Suprapubic skin (tissue), 4 donors: Measurements from ENCODE around the gene TTC39A. TPM values are rescaled to one million over a fixed set of nuclear protein-coding genes. Genes with fewer than 3 reads are reported as not detected.

Experiments
- DNase-seq, 2 donors: peaks; one replicate each; pipeline ENCODE4 v3.0.0-alpha.2; 2019; ENCODE audit warnings: low spot score in 2 of 2
- H3K27ac ChIP-seq: fragments of 200-600 bp; sonication (generic); one replicate; pipeline ENCODE4 v1.5.1; 2019
- H3K27me3 ChIP-seq: fragments of 200-600 bp; sonication (generic); one replicate; pipeline ENCODE4 v1.5.1; 2019
- H3K36me3 ChIP-seq: fragments of 200-600 bp; sonication (generic); one replicate; pipeline ENCODE4 v1.5.1; 2019
- H3K4me1 ChIP-seq: fragments of 200-600 bp; sonication (generic); one replicate; pipeline ENCODE4 v1.5.1; 2019
- H3K4me3 ChIP-seq: fragments of 200-600 bp; sonication (generic); one replicate; pipeline ENCODE4 v1.5.1; 2019; ENCODE audit warnings: mild to moderate bottlenecking
- H3K9me3 ChIP-seq: fragments of 200-600 bp; sonication (generic); one replicate; pipeline ENCODE4 v1.5.1; 2019
- EP300 ChIP-seq: sonication (generic); formaldehyde crosslinking; IDR thresholded peaks from one replicate; pipeline ENCODE4 v1.6.1; 2017; ENCODE audit warnings: antibody characterized with exemption
- POLR2A ChIP-seq, 2 donors: fragments of 450-650 bp; IDR thresholded peaks; one replicate each; pipeline ENCODE4 v1.6.1; 2017; ENCODE audit warnings: antibody characterized with exemption in 2 of 2, mild to moderate bottlenecking in 2 of 2, moderate library complexity in 2 of 2
- POLR2AphosphoS5 ChIP-seq, 3 donors: sonication (generic); formaldehyde crosslinking; IDR thresholded peaks; one replicate each; pipeline ENCODE4 v1.6.1; 2017; ENCODE audit warnings: antibody characterized with exemption in 3 of 3
- WGBS: methylation state at CpG from one replicate; pipeline ENCODE4 v1.1.5; 2018; 5-methylcytosine and 5-hydroxymethylcytosine counted together
- total RNA-seq, 4 donors: library from RNA; depleted of rRNA; stranded (reverse); fragments of >200 nt; gene quantifications; one replicate each; pipeline ENCODE4 v1.1.0, GENCODE V29; 2016
- TF ChIP-seq, protein P1 (sequence below), 2 donors: fragments of 200-600 bp in 1 of 2; fragments of 450-650 bp in 1 of 2; sonication (generic) in 1 of 2; IDR thresholded peaks; one replicate each; pipeline ENCODE4 v1.5.1; 2016 to 2019; ENCODE audit warnings: antibody characterized with exemption in 2 of 2, mild to moderate bottlenecking in 1 of 2, moderate library complexity in 1 of 2

TTC39A gene
- total RNA-seq, 4 donors from 2014 or later: 9.4 to 16.3 (median 13.1) TPM

DNA sequence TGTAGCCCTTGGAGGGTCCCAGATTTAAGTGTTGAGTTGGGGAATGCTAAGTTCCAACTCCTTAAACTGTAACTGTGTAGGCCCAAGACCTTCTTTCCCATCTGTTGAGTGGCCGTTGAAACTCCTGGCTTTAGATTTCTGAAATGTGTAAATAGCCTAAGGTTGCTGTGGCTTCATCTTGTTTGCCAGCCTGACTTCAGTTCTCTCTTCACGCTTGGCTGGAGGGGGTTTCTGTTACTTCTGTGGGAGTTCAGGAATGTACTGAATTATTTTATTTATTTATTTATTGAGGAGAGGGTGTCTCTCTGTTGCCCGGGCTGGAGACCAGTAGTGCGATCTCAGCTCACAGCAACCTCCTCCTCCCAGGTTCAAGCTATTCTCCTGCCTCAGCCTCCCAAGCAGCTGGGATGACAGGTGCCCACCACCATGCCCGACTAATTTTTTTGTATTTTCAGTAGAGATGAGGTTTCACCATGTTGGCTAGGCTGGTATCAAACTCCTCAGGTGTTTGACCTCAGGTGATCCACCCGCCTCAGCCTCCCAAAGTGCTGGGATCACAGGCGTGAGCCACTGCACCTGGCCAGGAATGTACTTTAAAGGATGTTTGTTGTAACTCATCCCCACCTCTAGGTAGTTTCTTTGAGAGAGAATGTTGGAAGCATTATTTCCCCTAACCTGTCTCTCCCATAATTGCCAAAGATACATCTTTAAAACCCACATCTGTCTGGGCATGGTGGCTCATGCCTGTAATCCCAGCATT, 5.9 kb downstream of the TTC39A start:
- Histone ChIP-seq H3K27ac (no peak overlapping the region), H3K36me3 (no peaks in the 10 kb centered on the region), H3K4me3 (no peak overlapping the region), H3K27me3 (no peaks in the 10 kb centered on the region), H3K9me3 (no peaks in the 10 kb centered on the region), H3K4me1 (peaks cover 6% of the 10 kb centered on the region)
- no peak for DNase-seq
- TF ChIP-seq POLR2AphosphoS5 (IDR thresholded peaks at IDR 0.05): no peak
- TF ChIP-seq POLR2A (IDR thresholded peaks at IDR 0.05): no peak
- TF ChIP-seq, protein P1, sequence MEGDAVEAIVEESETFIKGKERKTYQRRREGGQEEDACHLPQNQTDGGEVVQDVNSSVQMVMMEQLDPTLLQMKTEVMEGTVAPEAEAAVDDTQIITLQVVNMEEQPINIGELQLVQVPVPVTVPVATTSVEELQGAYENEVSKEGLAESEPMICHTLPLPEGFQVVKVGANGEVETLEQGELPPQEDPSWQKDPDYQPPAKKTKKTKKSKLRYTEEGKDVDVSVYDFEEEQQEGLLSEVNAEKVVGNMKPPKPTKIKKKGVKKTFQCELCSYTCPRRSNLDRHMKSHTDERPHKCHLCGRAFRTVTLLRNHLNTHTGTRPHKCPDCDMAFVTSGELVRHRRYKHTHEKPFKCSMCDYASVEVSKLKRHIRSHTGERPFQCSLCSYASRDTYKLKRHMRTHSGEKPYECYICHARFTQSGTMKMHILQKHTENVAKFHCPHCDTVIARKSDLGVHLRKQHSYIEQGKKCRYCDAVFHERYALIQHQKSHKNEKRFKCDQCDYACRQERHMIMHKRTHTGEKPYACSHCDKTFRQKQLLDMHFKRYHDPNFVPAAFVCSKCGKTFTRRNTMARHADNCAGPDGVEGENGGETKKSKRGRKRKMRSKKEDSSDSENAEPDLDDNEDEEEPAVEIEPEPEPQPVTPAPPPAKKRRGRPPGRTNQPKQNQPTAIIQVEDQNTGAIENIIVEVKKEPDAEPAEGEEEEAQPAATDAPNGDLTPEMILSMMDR (IDR thresholded peaks at IDR 0.05): no peak
- no peak for TF ChIP-seq EP300
- WGBS: 87% methylated on average over 7 of the region's 7 CpGs

DNA sequence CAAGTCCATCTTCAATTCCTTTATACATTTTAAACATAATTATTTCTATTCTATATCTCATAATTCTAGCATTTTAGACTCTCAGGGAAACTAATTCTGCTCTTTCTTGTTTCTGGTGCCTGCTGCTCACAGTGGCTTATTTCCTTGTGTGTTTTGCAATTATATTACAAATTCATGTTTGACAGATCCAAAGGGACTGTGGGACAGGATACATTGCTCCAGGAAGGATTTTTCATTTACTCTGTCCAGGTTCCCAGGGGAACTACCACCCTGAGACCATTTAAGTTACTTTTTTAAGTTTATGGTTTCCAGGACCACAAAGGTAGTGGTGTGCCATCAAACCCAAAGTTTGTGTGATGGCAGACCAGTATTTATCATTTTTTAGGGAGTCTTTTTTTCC, 6.6 kb downstream of the TTC39A start:
- no peaks in the 10 kb centered on the region for H3K9me3 ChIP-seq
- no peaks in the 10 kb centered on the region for H3K27me3 ChIP-seq
- no peaks in the 10 kb centered on the region for H3K4me1 ChIP-seq
- H3K4me3 ChIP-seq: no peak overlapping the region
- H3K36me3 ChIP-seq: no peaks in the 10 kb centered on the region
- no peak for TF ChIP-seq POLR2AphosphoS5 (IDR thresholded peaks at IDR 0.05)
- H3K27ac ChIP-seq: no peak overlapping the region
- DNase-seq: no peak

DNA sequence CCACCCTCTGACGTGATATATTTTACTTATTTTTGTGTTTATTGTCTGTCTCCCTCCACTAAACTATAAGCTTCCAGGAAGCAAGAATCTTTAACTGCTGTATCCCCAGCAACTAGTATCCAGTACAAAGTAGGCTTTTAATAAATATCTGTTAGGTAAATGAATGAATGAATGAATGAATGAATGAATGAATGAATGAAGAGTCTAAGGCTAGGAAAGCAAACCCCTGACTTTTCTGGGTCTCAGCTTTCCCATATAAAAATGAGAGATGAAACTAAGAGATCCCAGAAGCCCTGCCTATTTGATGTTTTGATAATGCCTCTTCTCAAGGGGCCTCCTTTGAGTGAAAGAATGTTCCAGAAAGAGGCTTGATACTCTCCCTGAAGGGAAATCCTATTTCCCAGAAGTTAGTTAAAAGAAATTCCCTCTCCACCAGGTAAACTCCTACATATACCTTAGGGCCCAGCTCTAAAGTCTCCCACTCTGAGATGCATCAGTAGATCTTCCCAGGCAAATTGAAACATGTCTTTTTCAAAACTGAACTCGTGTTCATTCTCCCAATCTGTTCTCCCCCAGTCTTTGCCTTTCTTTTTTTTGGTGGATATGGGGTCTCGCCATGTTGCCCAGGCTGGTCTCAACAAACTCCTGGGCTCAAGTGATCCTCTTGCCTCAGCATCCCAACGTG, 7.8 kb downstream of the TTC39A start:
- H3K4me3 ChIP-seq: no peak overlapping the region
- no peak overlapping the region for H3K27ac ChIP-seq
- no peak for TF ChIP-seq POLR2AphosphoS5 (IDR thresholded peaks at IDR 0.05)
- TF ChIP-seq, protein P1 (IDR thresholded peaks at IDR 0.05): no peak
- TF ChIP-seq POLR2A (IDR thresholded peaks at IDR 0.05): no peak
- TF ChIP-seq EP300: no peak
- no peaks in the 10 kb centered on the region for H3K36me3 ChIP-seq
- 90% methylated on average over 4 of the region's 4 CpGs for WGBS
- no peaks in the 10 kb centered on the region for H3K27me3 ChIP-seq
- H3K9me3 ChIP-seq: no peaks in the 10 kb centered on the region
- no peak for DNase-seq
- H3K4me1 ChIP-seq: no peaks in the 10 kb centered on the region

- Histone ChIP-seq H3K4me3 (no peak overlapping the region), H3K36me3 (no peaks in the 10 kb centered on the region), H3K9me3 (no peaks in the 10 kb centered on the region), H3K27me3 (no peaks in the 10 kb centered on the region), H3K4me1 (no peaks in the 10 kb centered on the region), H3K27ac (no peak overlapping the region)
- WGBS: 94% methylated on average over 2 of the region's 2 CpGs
- no peak for DNase-seq
- TF ChIP-seq POLR2AphosphoS5 (IDR thresholded peaks at IDR 0.05) (no peak), EP300 (no peak), POLR2A (IDR thresholded peaks at IDR 0.05) (no peak)
- TF ChIP-seq, protein P1 (IDR thresholded peaks at IDR 0.05): no peak
Observed at GRCh38 chr1:51321924-51322280, 8.5 kb downstream of the TTC39A start.

GRCh38 chr1:51320967-51321923, 9.1 kb downstream of the TTC39A start:
- WGBS: 86% methylated on average over 8 of the region's 11 CpGs
- no peak for DNase-seq
- no peak overlapping the region for H3K27ac ChIP-seq
- no peak overlapping the region for H3K4me3 ChIP-seq
- no peaks in the 10 kb centered on the region for H3K4me1 ChIP-seq
- H3K9me3 ChIP-seq: no peaks in the 10 kb centered on the region
- H3K27me3 ChIP-seq: no peaks in the 10 kb centered on the region
- TF ChIP-seq, protein P1 (IDR thresholded peaks at IDR 0.05): no peak
- TF ChIP-seq EP300 (no peak), POLR2A (IDR thresholded peaks at IDR 0.05) (no peak), POLR2AphosphoS5 (IDR thresholded peaks at IDR 0.05) (no peak)
- no peaks in the 10 kb centered on the region for H3K36me3 ChIP-seq
